ENCODE data around the gene CYP26C1.

Gene CYP26C1

DNA sequence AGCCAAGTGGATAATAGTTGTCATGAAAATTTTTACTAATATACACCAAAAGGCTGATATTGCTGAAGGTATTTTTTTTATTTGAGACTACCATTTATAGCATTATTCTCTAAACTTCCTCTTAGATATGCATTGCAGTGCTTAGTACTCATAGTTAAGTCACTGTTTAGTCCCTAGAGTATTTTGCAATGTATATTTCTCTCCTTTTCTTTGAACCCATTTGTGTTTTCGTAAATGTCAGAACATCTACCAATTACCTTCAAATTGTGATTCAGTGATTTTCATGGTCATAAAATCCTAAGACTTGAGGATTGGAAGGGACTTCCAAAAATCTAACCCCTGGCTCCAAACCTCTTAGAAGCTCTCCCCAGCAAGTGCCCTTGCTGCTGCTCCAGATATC, 21.5 kb upstream of the CYP26C1 start:
- Histone ChIP-seq H3K4me3 (ENCODE audit: low read depth, low read length) (no peak overlapping the region), H3K36me3 (no peaks in the 10 kb centered on the region), H3K27ac (no peak overlapping the region), H3K9me3 (ENCODE audit: severe bottlenecking) (no peaks in the 10 kb centered on the region), H3K27me3 (ENCODE audit: insufficient read depth, low read depth, severe bottlenecking) (no peaks in the 10 kb centered on the region)
- no peak for DNase-seq
- TF ChIP-seq CTCF (IDR thresholded peaks at IDR 0.05; ENCODE audit: low read depth, low read length) = no peak

DNA sequence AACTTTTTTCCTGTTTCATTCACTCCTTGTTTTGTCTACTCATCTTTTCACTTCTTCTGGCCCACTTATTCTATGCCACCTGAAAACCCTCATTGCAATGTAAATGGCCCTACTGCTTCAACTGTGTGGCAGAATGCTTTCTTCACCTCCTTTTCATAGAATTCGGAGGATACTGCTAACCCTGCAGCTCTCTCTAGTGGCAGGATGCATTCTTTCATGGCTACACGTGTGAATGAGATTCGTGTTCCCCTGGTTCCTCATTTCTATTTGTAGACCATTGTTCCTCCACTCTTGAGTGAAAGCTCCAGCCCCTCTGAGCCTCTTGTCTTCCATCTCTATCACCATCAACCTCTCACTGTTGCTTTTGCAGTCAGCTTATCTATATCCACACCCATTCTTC, 20.9 kb upstream of the CYP26C1 start:
- peak; percentile 51 for TF ChIP-seq CTCF (IDR thresholded peaks at IDR 0.05; ENCODE audit: low read depth, low read length)
- H3K27ac ChIP-seq = no peak overlapping the region
- no peak for DNase-seq
- no peaks in the 10 kb centered on the region for H3K9me3 ChIP-seq (ENCODE audit: severe bottlenecking)
- no peak overlapping the region for H3K4me3 ChIP-seq (ENCODE audit: low read depth, low read length)
- no peaks in the 10 kb centered on the region for H3K36me3 ChIP-seq
- H3K27me3 ChIP-seq (ENCODE audit: insufficient read depth, low read depth, severe bottlenecking) = no peaks in the 10 kb centered on the region

GRCh38 chr10:93054486-93054885, 6.1 kb upstream of the CYP26C1 start:
- no peak overlapping the region for H3K27ac ChIP-seq
- H3K36me3 ChIP-seq = peaks cover 8% of the 10 kb centered on the region; the same call in 1 of the 2 replicates
- H3K4me3 ChIP-seq (ENCODE audit: low read depth, low read length) = no peak overlapping the region
- no peak for DNase-seq
- peaks cover 3% of the 10 kb centered on the region for H3K27me3 ChIP-seq (ENCODE audit: insufficient read depth, low read depth, severe bottlenecking)
- TF ChIP-seq CTCF (IDR thresholded peaks at IDR 0.05; ENCODE audit: low read depth, low read length) = no peak
- no peaks in the 10 kb centered on the region for H3K9me3 ChIP-seq (ENCODE audit: severe bottlenecking)

DNA sequence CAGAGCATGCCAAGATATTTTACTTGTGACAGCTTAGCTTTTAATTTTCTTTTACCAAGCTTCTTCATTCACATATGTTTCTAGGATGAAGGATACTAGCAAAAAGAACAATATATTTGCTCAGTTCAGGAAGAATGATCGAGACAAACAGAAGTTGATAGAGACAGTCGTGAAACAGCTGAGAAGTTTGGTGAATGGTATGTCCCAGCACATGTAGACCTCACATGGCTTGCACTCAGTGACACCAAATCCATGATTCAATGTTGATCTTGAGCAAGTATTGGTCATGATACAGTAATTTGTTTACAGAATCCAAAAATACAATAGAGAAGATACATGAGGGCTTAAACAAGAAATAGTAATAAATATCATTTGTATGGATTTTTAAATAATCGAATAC, 2.5 kb upstream of the CYP26C1 start:
- no peaks in the 10 kb centered on the region for H3K9me3 ChIP-seq (ENCODE audit: severe bottlenecking)
- TF ChIP-seq CTCF (IDR thresholded peaks at IDR 0.05; ENCODE audit: low read depth, low read length) = no peak
- H3K27me3 ChIP-seq (ENCODE audit: insufficient read depth, low read depth, severe bottlenecking) = peaks cover 3% of the 10 kb centered on the region
- DNase-seq = no peak
- H3K36me3 ChIP-seq = peaks cover 8% of the 10 kb centered on the region; the same call in 1 of the 2 replicates
- H3K27ac ChIP-seq = no peak overlapping the region
- no peak overlapping the region for H3K4me3 ChIP-seq (ENCODE audit: low read depth, low read length)

DNA sequence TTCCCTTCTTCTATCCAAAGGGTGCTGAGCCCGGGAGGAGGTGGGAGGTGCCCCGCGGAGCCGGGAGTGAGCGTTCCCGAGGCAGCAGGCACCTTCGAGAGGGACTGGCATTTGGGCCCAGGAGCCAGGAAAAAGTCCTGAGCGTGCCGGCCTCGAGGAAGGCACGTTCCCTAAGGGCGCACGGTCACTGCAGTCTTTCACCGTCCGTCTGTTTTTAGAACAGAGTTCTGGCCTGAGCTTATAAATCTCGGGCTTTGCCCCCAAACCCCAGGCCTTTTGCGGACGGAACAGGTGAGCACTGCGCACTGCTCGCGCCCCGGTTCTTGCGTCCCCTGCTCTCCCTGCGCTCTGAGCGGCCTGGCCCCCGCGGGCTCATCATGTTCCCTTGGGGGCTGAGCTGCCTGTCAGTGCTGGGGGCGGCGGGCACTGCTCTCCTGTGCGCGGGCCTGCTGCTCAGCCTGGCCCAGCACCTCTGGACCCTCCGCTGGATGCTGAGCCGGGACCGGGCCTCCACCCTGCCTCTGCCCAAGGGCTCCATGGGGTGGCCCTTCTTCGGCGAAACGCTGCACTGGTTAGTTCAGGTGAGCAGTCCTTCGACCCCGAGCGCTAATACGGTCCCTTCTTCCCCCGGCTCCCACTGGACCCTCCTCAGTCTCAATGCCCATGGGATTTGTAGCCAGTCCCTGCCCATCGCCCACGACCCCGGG, 442 bp downstream of the CYP26C1 start:
- no peaks in the 10 kb centered on the region for H3K9me3 ChIP-seq (ENCODE audit: severe bottlenecking)
- H3K4me3 ChIP-seq (ENCODE audit: low read depth, low read length) = no peak overlapping the region
- no peaks in the 10 kb centered on the region for H3K27me3 ChIP-seq (ENCODE audit: insufficient read depth, low read depth, severe bottlenecking)
- peaks cover 8% of the 10 kb centered on the region; the same call in 1 of the 2 replicates for H3K36me3 ChIP-seq
- no peak for DNase-seq
- no peak for TF ChIP-seq CTCF (IDR thresholded peaks at IDR 0.05; ENCODE audit: low read depth, low read length)
- no peak overlapping the region for H3K27ac ChIP-seq

Data from WERI-Rb-1 (cell line).